ENCODE results near the gene ACP7.

GRCh38 chr19:39090881-39091280 lies 6.7 kb downstream of the ACP7 start:
- TF ChIP-seq POLR2A (IDR thresholded peaks at IDR 0.05) = no peak
- TF ChIP-seq, protein P1, sequence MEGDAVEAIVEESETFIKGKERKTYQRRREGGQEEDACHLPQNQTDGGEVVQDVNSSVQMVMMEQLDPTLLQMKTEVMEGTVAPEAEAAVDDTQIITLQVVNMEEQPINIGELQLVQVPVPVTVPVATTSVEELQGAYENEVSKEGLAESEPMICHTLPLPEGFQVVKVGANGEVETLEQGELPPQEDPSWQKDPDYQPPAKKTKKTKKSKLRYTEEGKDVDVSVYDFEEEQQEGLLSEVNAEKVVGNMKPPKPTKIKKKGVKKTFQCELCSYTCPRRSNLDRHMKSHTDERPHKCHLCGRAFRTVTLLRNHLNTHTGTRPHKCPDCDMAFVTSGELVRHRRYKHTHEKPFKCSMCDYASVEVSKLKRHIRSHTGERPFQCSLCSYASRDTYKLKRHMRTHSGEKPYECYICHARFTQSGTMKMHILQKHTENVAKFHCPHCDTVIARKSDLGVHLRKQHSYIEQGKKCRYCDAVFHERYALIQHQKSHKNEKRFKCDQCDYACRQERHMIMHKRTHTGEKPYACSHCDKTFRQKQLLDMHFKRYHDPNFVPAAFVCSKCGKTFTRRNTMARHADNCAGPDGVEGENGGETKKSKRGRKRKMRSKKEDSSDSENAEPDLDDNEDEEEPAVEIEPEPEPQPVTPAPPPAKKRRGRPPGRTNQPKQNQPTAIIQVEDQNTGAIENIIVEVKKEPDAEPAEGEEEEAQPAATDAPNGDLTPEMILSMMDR (IDR thresholded peaks at IDR 0.05) = no peak
- no peak for TF ChIP-seq POLR2AphosphoS5 (IDR thresholded peaks at IDR 0.05)

Data from prostate gland (tissue), 2 donors.